ENCODE measurements around the gene PRR18.

GRCh38 chr6:166308769-166309589, 787 bp upstream of the PRR18 start:
- TF ChIP-seq EZH2 (IDR thresholded peaks at IDR 0.05; ENCODE audit: borderline replicate concordance, low read depth, low read length, severe bottlenecking): no peak
- no peak for TF ChIP-seq CTCF (IDR thresholded peaks at IDR 0.05; ENCODE audit: borderline replicate concordance, extremely low read depth, low read length, poor library complexity, severe bottlenecking)
